Calu3 (cell line): Measurements from ENCODE around the gene MAMDC4. TPM values are rescaled to one million over a fixed set of nuclear protein-coding genes. Genes with fewer than 3 reads are reported as not detected.
"Not testable (repeated sequence)": the region's sequence is repeated elsewhere in the genome, so short reads cannot be mapped to it uniquely, and the experiment has no call there.

Experiments used
- BruUV-seq: library from RNA; stranded (reverse); fragments of 400-500 nt; replicated peaks from 2 replicates; lab custom pipeline; 2021; lab: Mats Ljungman, UMichigan
- CTCF ChIA-PET: fragments of 300-600 bp; sonication (Branson Sonifier 250); formaldehyde crosslinking; loops from one replicate; lab custom pipeline; 2022; ENCODE audit warnings: antibody characterized with exemption; lab: Charles Lee
- DNase-seq: peaks from one replicate; pipeline ENCODE4 v3.0.0; 2022
- H3K27ac Mint-ChIP-seq: one replicate; pipeline ENCODE4 v1.8.0; 2022; ENCODE audit warnings: mixed read lengths; ENCODE audit not compliant: unreplicated experiment
- H3K27me3 Mint-ChIP-seq: one replicate; pipeline ENCODE4 v1.8.0; 2022; ENCODE audit warnings: mixed read lengths; ENCODE audit not compliant: unreplicated experiment
- H3K36me3 Mint-ChIP-seq: one replicate; pipeline ENCODE4 v1.8.0; 2022; ENCODE audit warnings: mild to moderate bottlenecking, moderate library complexity, mixed read lengths; ENCODE audit not compliant: insufficient read depth, unreplicated experiment
- H3K4me1 Mint-ChIP-seq: one replicate; pipeline ENCODE4 v1.8.0; 2022; ENCODE audit warnings: mild to moderate bottlenecking, low read depth, mixed read lengths; ENCODE audit not compliant: unreplicated experiment
- H3K4me3 Mint-ChIP-seq: one replicate; pipeline ENCODE4 v1.8.0; 2022; ENCODE audit warnings: mild to moderate bottlenecking, low read depth, moderate library complexity, mixed read lengths; ENCODE audit not compliant: unreplicated experiment
- H3K9me3 Mint-ChIP-seq: one replicate; pipeline ENCODE4 v1.8.0; 2022; ENCODE audit warnings: low read depth, mixed read lengths; ENCODE audit not compliant: unreplicated experiment
- CTCF ChIP-seq: fragments of 200-600 bp; IDR thresholded peaks from one replicate; pipeline ENCODE4 v1.8.0; 2022; ENCODE audit warnings: antibody characterized with exemption; ENCODE audit not compliant: unreplicated experiment
- intact Hi-C: fragments of 100-400 bp; cut with micrococcal nuclease; formaldehyde crosslinking; loops from one replicate; pipeline ENCODE4 v1.10.0; 2022; ENCODE audit not compliant: unreplicated experiment
- total RNA-seq: library from RNA; stranded (reverse); gene quantifications from 2 replicates; pipeline ENCODE4 v1.2.3, GENCODE V29; 2022

Gene MAMDC4
- total RNA-seq, 1 experiment from 2014 or later, result 3.6 TPM

GRCh38 chr9:136831002-136831719, 21.0 kb upstream of the MAMDC4 start:
- Mint-ChIP-seq H3K9me3 (no peaks in the 10 kb centered on the region), H3K27me3 (no peaks in the 10 kb centered on the region), H3K36me3 (peaks cover 22% of the 10 kb centered on the region), H3K4me3 (no peak overlapping the region), H3K27ac (no peak overlapping the region), H3K4me1 (no peaks in the 10 kb centered on the region)
- intact Hi-C loops, result no loop called here
- no TSS peak for BruUV-seq
- no peak for TF ChIP-seq CTCF
- DNase-seq, result no peak
- CTCF ChIA-PET, result no interaction called here

- CTCF ChIA-PET, result no interaction called here
These were observed 20.4 kb upstream of the MAMDC4 start for GRCh38 chr9:136831720-136832104.

DNA sequence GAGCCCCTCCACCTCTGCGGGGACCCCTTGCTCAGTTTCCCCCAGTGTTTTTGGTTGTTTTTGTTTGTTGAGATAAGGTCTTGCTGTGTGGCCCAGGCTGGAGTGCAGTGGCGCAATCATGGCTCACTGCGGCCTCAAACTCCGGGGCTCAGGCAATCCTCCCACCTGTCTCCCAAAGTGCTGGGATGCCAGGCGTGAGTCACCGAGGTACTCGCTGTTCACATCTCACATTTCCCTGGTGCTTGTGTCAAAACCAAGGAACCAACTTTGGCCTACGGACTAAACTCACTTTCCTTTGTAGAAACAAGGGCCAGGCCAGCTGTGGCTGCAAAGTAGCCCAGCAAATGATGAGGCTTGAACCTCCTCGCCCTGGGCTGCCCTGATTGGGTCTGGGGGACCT, 19.6 kb upstream of the MAMDC4 start:
- Mint-ChIP-seq H3K4me1 (no peaks in the 10 kb centered on the region), H3K36me3 (peaks cover 22% of the 10 kb centered on the region), H3K27ac (no peak overlapping the region), H3K27me3 (no peaks in the 10 kb centered on the region), H3K4me3 (no peak overlapping the region), H3K9me3 (no peaks in the 10 kb centered on the region)
- no peak for TF ChIP-seq CTCF
- CTCF ChIA-PET, result no interaction called here
- BruUV-seq, result no TSS peak
- intact Hi-C loops, result no loop called here
- no peak for DNase-seq

More at GRCh38 chr9:136831720-136832104, 20.4 kb upstream of the MAMDC4 start:
- no peak for TF ChIP-seq CTCF
- peaks cover 22% of the 10 kb centered on the region for H3K36me3 Mint-ChIP-seq
- intact Hi-C loops, result no loop called here
- H3K9me3 Mint-ChIP-seq, result no peaks in the 10 kb centered on the region
- no peak for DNase-seq
- H3K4me1 Mint-ChIP-seq, result no peaks in the 10 kb centered on the region
- BruUV-seq, result no TSS peak
- H3K27ac Mint-ChIP-seq, result no peak overlapping the region
- no peak overlapping the region for H3K4me3 Mint-ChIP-seq
- H3K27me3 Mint-ChIP-seq, result no peaks in the 10 kb centered on the region

DNA sequence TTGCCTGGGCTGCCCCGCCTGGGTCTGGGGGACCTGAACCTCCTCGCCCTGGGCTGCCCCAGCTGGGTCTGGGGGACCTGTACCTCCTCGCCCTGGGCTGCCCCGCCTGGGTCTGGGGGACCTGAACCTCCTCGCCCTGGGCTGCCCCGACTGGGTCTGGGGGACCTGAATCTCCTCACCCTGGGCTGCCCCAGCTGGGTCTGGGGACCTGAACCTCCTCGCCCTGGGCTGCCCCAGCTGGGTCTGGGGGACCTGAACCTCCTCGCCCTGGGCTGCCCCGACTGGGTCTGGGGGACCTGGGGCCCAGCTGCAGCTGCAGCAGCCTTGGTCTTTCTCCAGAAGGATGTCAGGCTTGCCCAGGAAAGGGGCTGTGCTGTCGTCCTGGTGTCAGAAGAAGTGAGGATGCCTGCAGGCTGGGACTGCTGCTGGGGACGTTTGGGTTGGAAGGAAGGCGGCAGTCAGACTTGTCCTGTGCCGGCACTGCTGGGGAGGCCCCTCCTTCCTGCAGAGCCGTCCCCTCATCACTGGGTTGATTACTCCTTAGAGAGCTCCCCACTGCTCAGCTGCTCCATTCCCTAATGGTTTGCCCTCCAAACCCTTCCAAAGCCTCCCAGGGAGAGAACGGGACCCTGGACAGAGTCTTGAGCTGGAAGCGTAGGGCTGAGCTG, 18.6 kb upstream of the MAMDC4 start:
- H3K4me1 Mint-ChIP-seq, H3K27ac Mint-ChIP-seq, DNase-seq, intact Hi-C loops, H3K9me3 Mint-ChIP-seq, H3K4me3 Mint-ChIP-seq, H3K27me3 Mint-ChIP-seq, CTCF ChIA-PET, BruUV-seq: not testable (repeated sequence)
- H3K36me3 Mint-ChIP-seq, result peaks cover 20% of the 10 kb centered on the region
